ENCODE measurements around the gene ABHD17C.

- TF ChIP-seq TAF1 (IDR thresholded peaks at IDR 0.05; ENCODE audit: borderline replicate concordance, low read depth, low read length) (no peak), POLR2AphosphoS5 (IDR thresholded peaks at IDR 0.05; ENCODE audit: low read depth, low read length) (no peak), POLR2A (IDR thresholded peaks at IDR 0.05; ENCODE audit: low read depth, low read length) (no peak)
Observed at GRCh38 chr15:80744826-80745225, 49.7 kb downstream of the ABHD17C start.
